GM08714 (cell line): ENCODE measurements around the gene NEURL3.

ENCODE experiments used
- H3K4me3 ChIP-seq: fragments of 200-500 bp; sonication (Bioruptor generic); 2 replicates; pipeline ENCODE4 v1.5.1; 2014; ENCODE audit warnings: mild to moderate bottlenecking, low read length, inconsistent platforms
- ZNF274 ChIP-seq: IDR thresholded peaks from 2 replicates; pipeline ENCODE4 v1.6.1; 2012; ENCODE audit warnings: mild to moderate bottlenecking, low read depth, low read length

The NEURL3 gene

DNA sequence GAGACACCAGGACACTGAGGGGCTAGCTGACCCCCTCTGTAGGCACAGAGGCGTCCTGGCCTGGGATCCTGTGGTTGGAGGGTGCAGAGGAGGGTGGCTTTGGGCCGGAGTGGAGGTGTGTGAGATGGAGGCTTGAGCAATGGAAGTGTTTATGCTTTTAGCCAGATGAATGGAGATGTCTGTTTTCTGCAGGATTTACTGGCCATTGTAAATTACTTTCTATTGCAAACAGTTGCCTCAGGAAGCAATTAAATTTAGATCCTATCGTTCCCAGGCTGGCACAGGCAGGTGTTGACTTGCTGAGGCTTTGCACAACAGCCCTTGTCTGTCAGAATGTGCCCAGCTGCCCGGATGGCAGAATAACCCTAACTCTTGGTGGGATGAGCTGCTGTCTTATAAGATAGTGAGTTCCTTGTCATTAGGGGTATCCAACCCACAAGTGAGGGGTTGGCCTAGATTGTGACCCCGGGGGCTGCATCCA is 29.6 kb upstream of the NEURL3 start:
- no peak for TF ChIP-seq ZNF274
- H3K4me3 ChIP-seq: no peak overlapping the region

DNA sequence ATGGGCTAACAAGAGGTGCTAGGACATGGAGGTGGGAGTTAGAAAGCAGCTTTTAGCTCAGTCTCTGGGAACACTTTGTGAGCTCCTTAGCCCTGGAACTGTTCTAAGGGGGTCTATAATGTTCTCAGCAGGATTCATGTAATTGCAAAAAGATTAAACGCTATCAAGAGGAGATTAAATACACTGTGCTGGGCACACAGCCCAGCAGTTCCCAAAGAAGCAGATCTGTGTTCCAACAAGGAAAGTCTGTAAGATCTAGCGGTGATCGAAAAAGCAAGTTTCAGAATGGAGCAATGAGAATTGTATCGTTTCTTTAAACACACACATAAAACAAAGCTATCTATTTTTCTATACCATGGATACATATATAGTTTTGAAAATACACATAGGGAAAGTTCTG is 29.0 kb upstream of the NEURL3 start:
- no peak for TF ChIP-seq ZNF274

DNA sequence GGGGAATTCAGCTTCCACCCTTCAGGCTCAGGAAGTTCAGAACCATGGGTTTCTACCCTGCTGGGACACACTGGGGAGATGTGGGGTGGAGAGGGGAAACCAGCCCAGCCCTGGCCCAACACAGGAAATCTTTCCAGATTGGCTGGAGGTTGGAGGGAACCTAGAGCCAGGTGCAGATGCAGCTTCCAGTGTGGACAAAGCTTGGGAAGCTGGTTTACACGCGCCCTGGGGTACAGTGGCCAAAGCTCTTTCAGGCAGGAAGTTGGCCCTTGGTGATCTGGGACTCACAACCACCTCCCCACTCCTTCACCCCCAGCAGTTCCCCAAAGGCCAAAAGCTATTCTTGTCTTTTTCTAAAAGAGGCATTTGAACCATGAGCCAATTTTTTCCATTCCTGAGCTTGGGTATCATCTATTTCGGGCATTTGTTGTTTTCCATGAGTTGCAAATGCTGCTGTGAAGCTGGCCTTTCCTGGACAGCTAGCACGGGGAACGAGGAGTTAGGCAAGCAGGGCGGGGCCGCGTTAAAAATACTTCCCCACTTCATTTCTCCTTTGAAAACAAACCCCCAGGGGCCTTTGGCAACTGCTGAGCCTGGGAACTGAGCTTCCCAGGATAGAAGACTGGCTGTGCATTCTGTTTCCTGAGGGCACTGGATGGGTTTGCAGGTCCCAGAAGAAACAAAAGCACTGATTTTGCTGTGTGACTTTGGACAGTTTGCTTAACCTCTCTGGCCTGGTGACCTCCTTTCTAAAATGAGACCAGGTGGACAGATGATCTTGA is 28.3 kb upstream of the NEURL3 start:
- H3K4me3 ChIP-seq: no peak overlapping the region
- TF ChIP-seq ZNF274: no peak

More for the DNA sequence above, 29.0 kb upstream of the NEURL3 start:
- H3K4me3 ChIP-seq: no peak overlapping the region

DNA sequence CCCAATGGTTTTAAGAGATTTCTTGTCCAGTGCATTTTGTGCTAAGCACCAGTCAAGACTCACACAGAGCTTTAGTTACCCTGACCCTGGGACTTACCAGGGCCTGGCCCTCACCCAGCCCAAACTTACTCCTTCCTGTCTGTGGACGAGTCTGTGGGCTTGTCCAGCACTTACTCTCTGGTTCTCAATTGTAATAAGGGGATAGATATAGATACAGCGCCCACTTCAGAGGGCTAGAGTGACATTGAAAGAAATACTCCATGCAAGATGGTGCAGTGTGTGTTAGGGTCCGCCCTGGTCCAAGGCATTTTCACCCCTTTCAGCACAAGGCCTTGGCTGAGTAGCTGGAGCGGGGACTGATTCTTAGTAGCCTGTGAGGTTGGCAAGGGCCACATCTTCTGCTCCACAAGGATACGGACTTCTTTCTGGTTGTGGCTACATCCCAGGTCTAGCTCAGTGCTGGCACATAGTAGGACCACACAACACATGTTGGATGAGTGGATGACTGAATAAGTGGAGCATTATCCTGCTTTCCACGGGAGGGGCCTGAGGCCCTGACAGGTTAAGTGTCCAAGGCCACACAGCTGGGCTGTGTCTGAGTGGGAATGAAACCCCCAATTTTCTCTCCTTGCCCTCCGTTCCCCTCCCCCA is 27.6 kb upstream of the NEURL3 start:
- no peak overlapping the region for H3K4me3 ChIP-seq
- TF ChIP-seq ZNF274: no peak

DNA sequence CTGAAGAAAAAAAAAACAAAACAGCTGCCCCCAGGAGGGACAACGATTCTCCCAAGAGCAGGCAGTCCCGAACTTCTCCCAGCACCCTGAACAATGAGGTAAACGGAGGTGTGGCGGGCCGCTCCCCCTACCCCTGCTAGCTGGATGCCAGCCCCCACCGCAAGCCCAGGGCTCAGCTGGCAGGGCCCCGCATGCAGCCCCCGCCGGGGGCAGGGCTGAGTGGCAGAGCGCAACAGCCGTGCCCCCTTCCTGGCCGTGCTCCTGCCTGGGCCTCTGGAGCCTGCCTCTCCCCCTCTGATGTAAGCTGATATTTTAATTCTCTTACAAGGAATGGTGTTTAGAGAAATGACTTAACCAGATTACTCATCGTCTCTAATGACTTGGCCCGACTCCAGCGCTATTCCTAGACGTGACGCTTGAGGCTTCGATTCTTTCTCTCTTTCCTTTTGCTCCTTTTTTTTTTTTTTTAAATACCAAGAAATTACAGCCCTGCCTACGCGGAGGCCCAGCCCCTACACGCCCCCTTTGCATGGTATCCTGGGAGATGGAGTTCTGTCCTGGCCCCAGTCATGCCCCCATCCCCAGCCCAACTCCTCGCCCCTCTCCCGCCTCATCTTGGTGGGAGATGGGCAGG is 26.8 kb upstream of the NEURL3 start:
- peak overlapping the region; percentile 33; the same call in 1 of the 2 replicates for H3K4me3 ChIP-seq
- TF ChIP-seq ZNF274: no peak

DNA sequence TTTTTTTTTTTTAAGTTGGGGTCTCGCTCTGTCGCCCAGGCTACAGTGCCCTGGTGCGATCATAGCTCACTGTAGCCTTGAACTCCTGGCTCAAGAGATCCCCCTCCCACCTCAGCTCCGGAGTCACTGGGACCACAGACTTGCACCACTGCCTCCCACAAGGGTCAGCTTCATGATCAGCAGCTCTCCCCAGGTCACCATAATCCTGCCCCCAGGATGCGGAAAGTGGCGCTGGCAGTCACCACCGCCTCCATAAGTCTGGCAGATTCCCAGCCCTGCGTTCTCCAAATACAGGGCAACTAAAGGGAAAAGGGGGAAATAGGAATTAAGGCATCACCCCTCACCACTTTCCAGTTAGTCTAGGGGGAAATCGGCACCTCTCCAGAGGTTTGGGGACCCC is 26.2 kb upstream of the NEURL3 start:
- peak overlapping the region; percentile 33; the same call in 1 of the 2 replicates for H3K4me3 ChIP-seq
- no peak for TF ChIP-seq ZNF274

DNA sequence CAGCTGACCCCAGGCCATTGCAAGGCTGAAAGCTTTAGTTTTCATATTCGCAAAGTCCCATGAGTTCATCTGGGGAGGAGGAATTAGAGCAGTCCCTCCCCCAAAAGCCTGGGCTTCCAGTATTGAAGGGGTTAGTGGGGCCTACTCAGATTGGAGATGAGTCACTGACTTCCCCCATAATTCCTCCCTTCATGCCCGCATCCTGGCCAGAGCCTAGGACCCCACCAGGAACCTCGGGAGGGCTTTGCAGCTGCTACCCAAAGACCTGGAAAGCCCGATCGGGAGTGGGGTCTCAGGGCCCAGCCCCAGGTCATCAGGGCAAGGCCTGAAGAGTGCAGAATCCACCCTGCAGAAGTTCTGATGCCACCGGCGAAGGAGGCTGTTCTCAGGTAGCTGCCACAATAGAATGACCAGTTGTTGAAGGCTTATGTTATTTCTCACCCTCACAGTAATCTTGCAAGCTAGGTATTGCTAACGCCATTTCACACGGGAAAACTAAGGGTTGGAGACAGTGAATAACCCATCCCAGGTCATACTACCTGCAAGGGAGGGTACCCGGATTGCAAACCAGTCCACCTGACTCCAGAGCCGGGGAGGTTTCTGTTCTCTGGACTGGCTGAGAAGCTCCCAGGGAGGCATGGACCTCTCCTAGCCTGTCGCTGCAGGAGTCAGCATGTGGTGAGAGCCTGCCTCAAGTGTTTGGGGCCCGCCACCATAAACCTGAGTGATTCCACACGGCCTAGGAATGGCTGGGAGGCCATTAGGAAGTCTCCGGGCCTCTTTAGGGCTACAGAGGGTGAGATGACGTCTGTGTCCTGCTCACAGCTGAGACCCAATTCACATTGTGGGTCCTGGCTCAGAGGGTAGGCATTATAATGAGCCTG is 25.6 kb upstream of the NEURL3 start:
- TF ChIP-seq ZNF274: no peak
- no peak overlapping the region for H3K4me3 ChIP-seq

DNA sequence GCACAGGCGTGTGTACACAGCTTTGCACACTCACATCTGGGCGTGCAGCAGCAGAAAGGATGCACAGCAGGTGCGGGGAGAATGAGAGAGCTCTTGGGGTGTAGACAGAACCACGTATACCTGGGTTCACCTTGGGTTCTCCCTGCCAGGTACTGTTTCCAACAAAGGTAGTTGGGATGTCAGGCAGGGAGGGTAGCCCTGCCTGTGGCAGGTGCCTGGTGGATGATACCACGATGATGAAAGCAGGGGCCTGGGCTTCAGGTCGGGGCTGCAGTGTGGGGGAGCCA is 24.9 kb upstream of the NEURL3 start:
- no peak for TF ChIP-seq ZNF274
- no peak overlapping the region for H3K4me3 ChIP-seq

DNA sequence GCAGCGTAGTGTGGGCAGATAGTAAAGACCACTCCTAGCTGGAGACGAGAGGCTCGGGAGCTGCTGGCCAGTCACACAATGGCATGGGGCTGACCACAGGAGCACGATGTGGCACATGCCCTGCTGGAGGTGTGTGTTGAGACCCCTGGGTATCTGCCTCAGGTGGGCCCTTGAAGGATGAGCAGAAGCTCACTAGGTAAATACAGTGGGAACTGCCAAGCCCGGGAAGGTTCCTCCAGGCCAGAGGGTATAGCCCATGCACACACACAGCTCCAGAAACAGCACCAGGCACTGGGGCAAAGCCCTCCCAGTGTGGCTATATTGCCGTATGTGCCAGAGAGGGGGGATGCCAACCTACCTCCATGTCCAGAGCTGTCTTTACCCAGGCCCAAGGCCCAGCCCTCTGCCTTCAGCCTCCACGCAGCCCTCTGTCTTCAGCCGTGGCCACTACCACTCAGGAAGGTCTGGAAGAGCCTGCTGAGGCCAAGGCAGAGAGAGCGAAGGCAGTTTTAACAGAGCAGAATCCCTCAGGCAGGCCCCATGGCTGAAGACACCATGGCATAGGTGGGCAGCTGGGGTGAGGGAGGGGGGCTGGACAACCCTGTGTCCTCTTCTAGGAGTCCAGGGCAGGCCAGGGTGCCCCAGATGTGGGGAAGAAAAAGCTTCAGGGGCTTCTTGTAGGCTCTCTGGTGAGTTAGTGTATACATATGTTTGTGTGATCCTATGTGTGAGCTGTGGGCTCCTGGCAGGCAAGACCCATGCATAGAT is 24.4 kb upstream of the NEURL3 start:
- no peak overlapping the region for H3K4me3 ChIP-seq
- no peak for TF ChIP-seq ZNF274

DNA sequence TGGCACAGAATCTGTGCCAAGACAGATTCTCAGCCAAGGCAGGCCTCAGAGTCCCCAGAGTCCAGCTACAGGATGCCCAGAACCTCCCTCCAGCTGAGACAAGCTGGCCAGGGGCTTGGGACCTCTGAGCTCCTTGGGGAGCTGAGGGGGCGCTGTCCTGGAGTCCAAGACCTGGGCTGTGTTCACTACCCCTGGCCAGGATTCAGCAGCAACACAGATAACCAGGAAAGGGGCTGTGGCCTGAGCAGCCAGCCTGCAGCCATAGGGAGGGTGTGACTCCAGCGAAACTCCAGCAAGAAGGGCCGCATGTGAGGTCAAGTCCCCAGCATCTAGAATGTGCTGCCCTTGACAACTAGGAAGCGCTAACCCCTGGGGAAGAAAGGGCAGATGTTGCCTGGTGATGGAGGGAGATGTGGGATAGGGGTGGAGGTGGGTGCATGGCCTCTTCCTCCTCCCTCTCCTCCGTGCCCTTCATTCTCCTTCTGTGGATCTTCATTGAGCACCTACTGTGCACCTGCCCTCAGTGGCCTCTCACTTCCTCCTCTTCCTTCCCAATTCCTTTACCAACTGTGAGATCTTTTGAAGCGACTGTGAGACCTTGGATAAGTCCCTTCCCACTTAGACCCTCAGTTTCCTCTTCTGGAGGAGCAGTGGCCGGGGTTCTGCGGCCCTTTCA is 23.7 kb upstream of the NEURL3 start:
- no peak for TF ChIP-seq ZNF274
- no peak overlapping the region for H3K4me3 ChIP-seq

DNA sequence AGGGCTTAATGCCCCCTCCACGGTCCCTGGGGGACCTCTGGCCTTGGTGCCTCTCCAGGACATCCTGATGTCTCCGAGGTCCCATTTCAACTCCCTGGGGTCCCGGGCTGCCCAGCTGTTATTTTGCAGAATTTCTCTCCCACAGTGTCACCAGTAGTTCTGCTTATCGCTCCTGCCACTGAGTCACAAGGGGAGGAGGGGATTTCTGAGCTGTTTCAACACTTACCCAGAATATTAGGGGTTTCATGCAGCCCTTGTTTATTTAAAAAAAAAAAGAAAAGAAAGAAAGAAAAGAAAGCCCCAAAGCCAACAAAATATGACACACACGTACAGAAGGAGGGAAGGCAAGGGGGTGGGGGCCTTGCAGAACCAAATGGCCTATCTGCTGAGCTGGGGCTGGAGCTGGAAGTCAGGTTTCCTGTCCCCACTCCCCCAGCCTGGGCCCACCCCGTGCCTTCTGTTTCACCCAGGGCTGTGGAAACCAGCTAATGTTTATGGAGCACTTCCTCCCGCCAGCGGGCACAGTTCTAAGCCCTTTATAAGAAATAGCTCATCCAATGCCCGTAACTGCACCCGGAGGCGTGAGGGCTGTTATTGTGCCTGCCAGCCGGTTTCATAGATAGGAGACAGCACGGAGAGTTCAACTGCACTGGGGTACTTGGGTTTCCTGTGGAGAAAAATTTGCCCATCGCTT is 23.0 kb upstream of the NEURL3 start:
- TF ChIP-seq ZNF274: no peak
- peak overlapping the region; percentile 27; the same call in 1 of the 2 replicates for H3K4me3 ChIP-seq

DNA sequence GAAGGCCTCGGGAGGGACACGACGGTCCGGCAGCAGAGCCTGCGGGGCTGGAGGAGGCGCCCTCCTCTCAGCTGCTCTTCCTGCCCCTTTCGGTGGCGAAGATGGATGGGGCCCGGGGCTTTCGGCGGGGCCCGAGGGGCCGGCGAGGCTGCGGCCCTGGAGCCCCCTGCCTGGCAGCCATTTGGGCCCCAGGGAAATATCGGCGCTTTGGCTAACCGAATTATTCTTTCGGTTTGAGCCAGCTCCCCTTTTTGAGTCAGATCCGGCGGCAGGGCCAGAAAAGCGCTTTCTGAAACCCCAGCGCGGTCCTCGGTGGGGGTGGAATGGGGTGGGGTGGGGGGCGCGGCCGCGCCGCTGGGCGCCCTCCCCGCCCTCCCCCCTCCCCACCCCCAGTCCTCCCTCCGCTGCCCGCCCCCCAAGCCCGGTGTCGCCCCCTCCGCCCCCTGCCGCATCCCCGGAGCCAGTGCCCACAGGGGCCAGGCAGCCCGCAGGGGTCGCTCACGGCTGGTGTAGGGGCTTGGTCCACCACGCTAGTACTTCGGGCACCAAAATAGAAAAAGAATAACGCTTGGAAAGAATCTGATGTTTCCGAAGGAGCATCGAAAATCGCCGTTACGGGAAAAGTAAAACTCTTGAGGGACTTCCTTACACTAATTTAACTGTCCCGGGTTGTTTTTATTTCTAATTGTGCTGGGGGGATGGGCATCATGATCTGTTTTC is 22.3 kb upstream of the NEURL3 start:
- no peak for TF ChIP-seq ZNF274
- peak overlapping the region; percentile 55; the same call in 1 of the 2 replicates for H3K4me3 ChIP-seq
